Measurements from ENCODE around the gene TBX4. TPM values are rescaled to one million over a fixed set of nuclear protein-coding genes. Genes with fewer than 3 reads are reported as not detected.

The TBX4 gene
- total RNA-seq = not detected
- polyA plus RNA-seq (ENCODE audit: insufficient read depth, low read depth, low replicate concordance) = not detected
- long read RNA-seq, donor 1 = 0 reads
- long read RNA-seq, donor 2 = 0 reads
- long read RNA-seq, donor 3 = 0 reads
- long read RNA-seq, donor 4 = 0 reads
- long read RNA-seq, donor 5 = 0 reads
- long read RNA-seq, donor 6 = 0 reads
- long read RNA-seq, donor 7 = 0 reads
- long read RNA-seq, donor 8 = 0 reads
- long read RNA-seq, donor 9 = 0 reads
- long read RNA-seq, donor 10 = 0 reads

- intact Hi-C loops (cut with DNase I) = no loop called here
- peaks cover 47% of the 10 kb centered on the region for H3K27me3 ChIP-seq (ENCODE audit: control insufficient read depth, insufficient read depth, low read length)
- peak in 1 of 5 donors; percentile 33 for DNase-seq
Measured at GRCh38 chr17:61452301-61453290, at the start of gene TBX4. Gene TBX4 (plus strand): TSS chr17:61452422. CDS start chr17:61456491, 4,069 bp downstream.

GRCh38 chr17:61402978-61403800 is 49.0 kb upstream of the TBX4 start:
- H3K36me3 ChIP-seq (ENCODE audit: control insufficient read depth in 2 of 3, insufficient read depth in 3 of 3, low read length in 3 of 3) = peaks cover 0 to 18% (median 7%) of the 10 kb centered on the region in 3 donors
- peaks cover 22% of the 10 kb centered on the region for H3K27me3 ChIP-seq (ENCODE audit: control insufficient read depth, insufficient read depth, low read length)
- no peak for TF ChIP-seq CTCF (IDR thresholded peaks at IDR 0.05; ENCODE audit: borderline replicate concordance, extremely low read depth, insufficient read depth)
- intact Hi-C loops (cut with DNase I) = loop anchor here (5.0 kb wide), 1 partner anchor 401 kb away; no protein-coding TSS in a partner anchor
- peaks cover 0 to 21% (median 4%) of the 10 kb centered on the region in 3 donors for H3K4me1 ChIP-seq (ENCODE audit: control insufficient read depth in 2 of 3, insufficient read depth in 2 of 3, low read depth in 1 of 3, low read length in 3 of 3)
- H3K9ac ChIP-seq (ENCODE audit: low read length in 3 of 3) = peak overlapping the region; percentile 74 to 82 (median 78)
- DNase-seq = peak; percentile 55 to 79 (median 69)
- peak overlapping the region; percentile 81 to 90 for H3K27ac ChIP-seq (ENCODE audit: low read depth in 2 of 2, low read length in 2 of 2)
- peak overlapping the region; percentile 74 to 87 (median 80) for H3K4me3 ChIP-seq (ENCODE audit: low read length in 3 of 3)
- no peak for FAIRE-seq
- no peaks in the 10 kb centered on the region for H3K9me3 ChIP-seq (ENCODE audit: control insufficient read depth in 2 of 3, insufficient read depth in 1 of 3, low read length in 3 of 3)

More at GRCh38 chr17:61452301-61453290, at the start of gene TBX4:
- FAIRE-seq = no peak
- TF ChIP-seq CTCF (IDR thresholded peaks at IDR 0.05; ENCODE audit: borderline replicate concordance, extremely low read depth, insufficient read depth) = no peak
- no peaks in the 10 kb centered on the region for H3K36me3 ChIP-seq (ENCODE audit: control insufficient read depth in 2 of 3, insufficient read depth in 3 of 3, low read length in 3 of 3)
- no peak within 1 kb of the TSS for H3K4me3 ChIP-seq (ENCODE audit: low read length in 3 of 3)
- no peak within 1 kb of the TSS for H3K9ac ChIP-seq (ENCODE audit: low read length in 3 of 3)
- no peak within 1 kb of the TSS for H3K27ac ChIP-seq (ENCODE audit: low read depth in 2 of 2, low read length in 2 of 2)
- H3K4me1 ChIP-seq (ENCODE audit: control insufficient read depth in 2 of 3, insufficient read depth in 2 of 3, low read depth in 1 of 3, low read length in 3 of 3) = no peaks in the 10 kb centered on the region
- no peaks in the 10 kb centered on the region for H3K9me3 ChIP-seq (ENCODE audit: control insufficient read depth in 2 of 3, insufficient read depth in 1 of 3, low read length in 3 of 3)

GRCh38 chr17:61403801-61404662 is 48.2 kb upstream of the TBX4 start:
- H3K9me3 ChIP-seq (ENCODE audit: control insufficient read depth in 2 of 3, insufficient read depth in 1 of 3, low read length in 3 of 3) = no peaks in the 10 kb centered on the region
- H3K4me1 ChIP-seq (ENCODE audit: control insufficient read depth in 2 of 3, insufficient read depth in 2 of 3, low read depth in 1 of 3, low read length in 3 of 3) = peaks cover 0 to 26% (median 4%) of the 10 kb centered on the region in 3 donors
- peaks cover 0 to 22% (median 7%) of the 10 kb centered on the region in 3 donors for H3K36me3 ChIP-seq (ENCODE audit: control insufficient read depth in 2 of 3, insufficient read depth in 3 of 3, low read length in 3 of 3)
- intact Hi-C loops (cut with DNase I) = loop anchor here (5.0 kb wide), 1 partner anchor 402 kb away; no protein-coding TSS in a partner anchor
- DNase-seq (peak; percentile 31 to 74 (median 43)), FAIRE-seq (no peak)
- H3K9ac ChIP-seq (ENCODE audit: low read length in 3 of 3) = peak overlapping the region; percentile 74 to 82 (median 78)
- H3K27ac ChIP-seq (ENCODE audit: low read depth in 2 of 2, low read length in 2 of 2) = peak overlapping the region; percentile 81 to 90
- peaks cover 18% of the 10 kb centered on the region for H3K27me3 ChIP-seq (ENCODE audit: control insufficient read depth, insufficient read depth, low read length)
- peak overlapping the region; percentile 74 to 87 (median 80) for H3K4me3 ChIP-seq (ENCODE audit: low read length in 3 of 3)
- TF ChIP-seq CTCF (IDR thresholded peaks at IDR 0.05; ENCODE audit: borderline replicate concordance, extremely low read depth, insufficient read depth) = no peak
